ENCODE results near the gene ADAD2. TPM values are rescaled to one million over a fixed set of nuclear protein-coding genes. Genes with fewer than 3 reads are reported as not detected.

The ADAD2 gene
- under 1 TPM in 1 of 2 donors, not detected in 1; 0.47 TPM for total RNA-seq

- DNase-seq (ENCODE audit: low spot score in 2 of 2) (peak in 1 of 2 donors; percentile 25), ATAC-seq (no peak)
- peaks cover 5% of the 10 kb centered on the region in 2 donors for H3K36me3 Mint-ChIP-seq
- H3K27ac Mint-ChIP-seq: no peak within 1 kb of the TSS
- no peaks in the 10 kb centered on the region for H3K9me3 Mint-ChIP-seq
Measured at GRCh38 chr16:84190731-84191388, at the start of gene ADAD2. Gene ADAD2 (plus strand): TSS chr16:84191157. CDS start chr16:84191231, 74 bp downstream.

- ATAC-seq (no peak), DNase-seq (ENCODE audit: low spot score in 2 of 2) (no peak)
- Mint-ChIP-seq H3K36me3 (peaks cover 0 to 6% of the 10 kb centered on the region in 2 donors), H3K27ac (no peak overlapping the region), H3K9me3 (no peaks in the 10 kb centered on the region)
Measured at GRCh38 chr16:84143081-84143480, 47.9 kb upstream of the ADAD2 start.

- H3K9me3 Mint-ChIP-seq: no peaks in the 10 kb centered on the region
- H3K27ac Mint-ChIP-seq: peak overlapping the region; percentile 86 to 95
- peaks cover 0 to 6% of the 10 kb centered on the region in 2 donors for H3K36me3 Mint-ChIP-seq
- ATAC-seq (no peak), DNase-seq (ENCODE audit: low spot score in 2 of 2) (no peak)
Measured at GRCh38 chr16:84143784-84144199, 47.2 kb upstream of the ADAD2 start.

- Mint-ChIP-seq H3K9me3 (no peaks in the 10 kb centered on the region), H3K36me3 (peaks cover 0 to 6% of the 10 kb centered on the region in 2 donors), H3K27ac (peak overlapping the region; percentile 86 to 95)
- DNase-seq (ENCODE audit: low spot score in 2 of 2): peak in 1 of 2 donors; percentile 54
- ATAC-seq: peak; percentile 59 to 62
Measured at GRCh38 chr16:84144209-84144858, 46.6 kb upstream of the ADAD2 start.

- Mint-ChIP-seq H3K36me3 (peaks cover 0 to 6% of the 10 kb centered on the region in 2 donors), H3K27ac (peak within 1 kb of the TSS; percentile 86 to 95), H3K9me3 (no peaks in the 10 kb centered on the region)
- ATAC-seq (peak; percentile 87 to 88), DNase-seq (ENCODE audit: low spot score in 2 of 2) (peak; percentile 90 to 98)
Measured at GRCh38 chr16:84144859-84145639, 45.9 kb upstream of the ADAD2 start, which contains the start of the genes DNAAF1 and HSDL1. Gene DNAAF1 (plus strand): TSS chr16:84145308. CDS start chr16:84145441, 133 bp downstream. Gene HSDL1 (minus strand): TSS chr16:84145177. CDS start chr16:84131321, 13,856 bp downstream.

- Mint-ChIP-seq H3K27ac (no peak overlapping the region), H3K36me3 (no peaks in the 10 kb centered on the region), H3K9me3 (no peaks in the 10 kb centered on the region)
- no peak for DNase-seq (ENCODE audit: low spot score in 2 of 2)
- ATAC-seq: no peak
Measured at GRCh38 chr16:84150926-84151325, 40.0 kb upstream of the ADAD2 start.

- no peak overlapping the region for H3K27ac Mint-ChIP-seq
- H3K36me3 Mint-ChIP-seq: no peaks in the 10 kb centered on the region
- ATAC-seq (no peak), DNase-seq (ENCODE audit: low spot score in 2 of 2) (no peak)
- no peaks in the 10 kb centered on the region for H3K9me3 Mint-ChIP-seq
Measured at GRCh38 chr16:84153660-84154214, 37.2 kb upstream of the ADAD2 start.

- ATAC-seq (no peak), DNase-seq (ENCODE audit: low spot score in 2 of 2) (no peak)
- Mint-ChIP-seq H3K36me3 (no peaks in the 10 kb centered on the region), H3K27ac (no peak overlapping the region), H3K9me3 (no peaks in the 10 kb centered on the region)
Measured at GRCh38 chr16:84155226-84155625, 35.7 kb upstream of the ADAD2 start.

- no peak for ATAC-seq
- H3K27ac Mint-ChIP-seq: no peak overlapping the region
- DNase-seq (ENCODE audit: low spot score in 2 of 2): no peak
- no peaks in the 10 kb centered on the region for H3K36me3 Mint-ChIP-seq
- H3K9me3 Mint-ChIP-seq: no peaks in the 10 kb centered on the region
Measured at GRCh38 chr16:84155771-84156170, 35.2 kb upstream of the ADAD2 start.

- Mint-ChIP-seq H3K9me3 (no peaks in the 10 kb centered on the region), H3K36me3 (no peaks in the 10 kb centered on the region), H3K27ac (no peak overlapping the region)
- DNase-seq (ENCODE audit: low spot score in 2 of 2) (no peak), ATAC-seq (no peak)
Measured at GRCh38 chr16:84156342-84156784, 34.6 kb upstream of the ADAD2 start.

GRCh38 chr16:84159007-84159406 lies 31.9 kb upstream of the ADAD2 start:
- H3K9me3 Mint-ChIP-seq: no peaks in the 10 kb centered on the region
- H3K27ac Mint-ChIP-seq: no peak overlapping the region
- ATAC-seq (no peak), DNase-seq (ENCODE audit: low spot score in 2 of 2) (no peak)
- no peaks in the 10 kb centered on the region for H3K36me3 Mint-ChIP-seq

GRCh38 chr16:84159800-84160199 lies 31.2 kb upstream of the ADAD2 start:
- ATAC-seq: no peak
- Mint-ChIP-seq H3K36me3 (no peaks in the 10 kb centered on the region), H3K9me3 (no peaks in the 10 kb centered on the region), H3K27ac (no peak overlapping the region)
- no peak for DNase-seq (ENCODE audit: low spot score in 2 of 2)

GRCh38 chr16:84161037-84161436 lies 29.9 kb upstream of the ADAD2 start:
- Mint-ChIP-seq H3K36me3 (no peaks in the 10 kb centered on the region), H3K9me3 (no peaks in the 10 kb centered on the region), H3K27ac (no peak overlapping the region)
- DNase-seq (ENCODE audit: low spot score in 2 of 2) (peak in 1 of 2 donors; percentile 44), ATAC-seq (no peak)

- DNase-seq (ENCODE audit: low spot score in 2 of 2): no peak
- Mint-ChIP-seq H3K27ac (no peak overlapping the region), H3K9me3 (no peaks in the 10 kb centered on the region), H3K36me3 (no peaks in the 10 kb centered on the region)
- no peak for ATAC-seq
Measured at GRCh38 chr16:84161801-84162200, 29.2 kb upstream of the ADAD2 start.

GRCh38 chr16:84165746-84166145 lies 25.2 kb upstream of the ADAD2 start:
- Mint-ChIP-seq H3K36me3 (no peaks in the 10 kb centered on the region), H3K9me3 (no peaks in the 10 kb centered on the region), H3K27ac (no peak overlapping the region)
- DNase-seq (ENCODE audit: low spot score in 2 of 2) (no peak), ATAC-seq (no peak)

- DNase-seq (ENCODE audit: low spot score in 2 of 2) (no peak), ATAC-seq (peak; percentile 45 to 74)
- no peak overlapping the region for H3K27ac Mint-ChIP-seq
- no peaks in the 10 kb centered on the region for H3K36me3 Mint-ChIP-seq
- no peaks in the 10 kb centered on the region for H3K9me3 Mint-ChIP-seq
Measured at GRCh38 chr16:84166796-84167695, 23.9 kb upstream of the ADAD2 start.
